Smooth muscle cell (in vitro differentiated cells): ENCODE results near the gene CRTC1. TPM values are rescaled to one million over a fixed set of nuclear protein-coding genes. Genes with fewer than 3 reads are reported as not detected.
A peak's percentile ranks its signal among the peaks of the same experiment; 100 is the strongest.

Experiments
- DNase-seq: peaks from one replicate; lab custom pipeline; 2025; ENCODE audit not compliant: unreplicated experiment; lab: John Stamatoyannopoulos, UW
- H2AFZ ChIP-seq: fragments of 200-600 bp; sonication (generic); 2 replicates; pipeline ENCODE4 v1.6.0; 2016; ENCODE audit warnings: antibody characterized with exemption, low read depth, mild to moderate bottlenecking
- H3F3A ChIP-seq: fragments of 200-600 bp; sonication (generic); 2 replicates; pipeline ENCODE4 v1.6.0; 2017; ENCODE audit warnings: antibody characterized with exemption, low read depth
- H3K27ac ChIP-seq: fragments of 200-600 bp; sonication (generic); 2 replicates; pipeline ENCODE4 v1.5.1; 2016; ENCODE audit warnings: low read depth, mild to moderate bottlenecking
- H3K27me3 ChIP-seq: fragments of 200-600 bp; sonication (generic); 2 replicates; pipeline ENCODE4 v1.6.1; 2016; ENCODE audit warnings: low read depth, mild to moderate bottlenecking
- H3K36me3 ChIP-seq: fragments of 200-600 bp; sonication (generic); 2 replicates; pipeline ENCODE4 v1.5.1; 2016; ENCODE audit warnings: low read depth
- H3K4me1 ChIP-seq: fragments of 200-600 bp; sonication (generic); 2 replicates; pipeline ENCODE4 v1.5.1; 2016; ENCODE audit warnings: low read depth
- H3K4me2 ChIP-seq: fragments of 200-600 bp; sonication (generic); 2 replicates; pipeline ENCODE4 v1.6.0; 2016; ENCODE audit warnings: mild to moderate bottlenecking
- H3K4me3 ChIP-seq: fragments of 200-600 bp; sonication (generic); 2 replicates; pipeline ENCODE4 v1.5.1; 2016; ENCODE audit warnings: mild to moderate bottlenecking
- H3K79me2 ChIP-seq: fragments of 200-600 bp; sonication (generic); 2 replicates; pipeline ENCODE4 v1.6.0; 2016; ENCODE audit warnings: low read depth, mild to moderate bottlenecking
- H3K9ac ChIP-seq: fragments of 200-600 bp; sonication (generic); 2 replicates; pipeline ENCODE4 v1.6.0; 2016; ENCODE audit warnings: low read depth
- H3K9me3 ChIP-seq: fragments of 200-600 bp; sonication (generic); replicated peaks from 2 replicates; pipeline ENCODE4 v1.5.1; 2016; ENCODE audit warnings: low read depth
- H4K20me1 ChIP-seq: fragments of 200-600 bp; sonication (generic); 2 replicates; pipeline ENCODE4 v1.6.0; 2016; ENCODE audit warnings: low read depth
- CTCF ChIP-seq: fragments of 200-600 bp; sonication (generic); IDR thresholded peaks from 2 replicates; pipeline ENCODE4 v1.5.1; 2017; ENCODE audit warnings: borderline replicate concordance, mild to moderate bottlenecking, antibody characterized with exemption; ENCODE audit not compliant: insufficient read depth, poor library complexity, severe bottlenecking
- WGBS: methylation state at CpG from one replicate; pipeline ENCODE4 v1.1.7; 2016; ENCODE audit warnings: low lambda C conversion rate; 5-methylcytosine and 5-hydroxymethylcytosine counted together
- polyA plus RNA-seq: library from polyadenylated mRNA; unstranded; fragments of >200 nt; fragmentation: Nextera tagmentation; extraction: Ambion mirVana; gene quantifications from 2 replicates; pipeline ENCODE4 v1.2.1, GENCODE V29; 2016
- total RNA-seq: library from RNA; depleted of rRNA; stranded (reverse); fragments of >200 nt; gene quantifications from 2 replicates; pipeline ENCODE4 v1.2.3, GENCODE V29; 2014

Gene CRTC1
- total and polyA plus RNA-seq, 2 experiments from 2014 or later, result 1.6 to 3.1 TPM

DNA sequence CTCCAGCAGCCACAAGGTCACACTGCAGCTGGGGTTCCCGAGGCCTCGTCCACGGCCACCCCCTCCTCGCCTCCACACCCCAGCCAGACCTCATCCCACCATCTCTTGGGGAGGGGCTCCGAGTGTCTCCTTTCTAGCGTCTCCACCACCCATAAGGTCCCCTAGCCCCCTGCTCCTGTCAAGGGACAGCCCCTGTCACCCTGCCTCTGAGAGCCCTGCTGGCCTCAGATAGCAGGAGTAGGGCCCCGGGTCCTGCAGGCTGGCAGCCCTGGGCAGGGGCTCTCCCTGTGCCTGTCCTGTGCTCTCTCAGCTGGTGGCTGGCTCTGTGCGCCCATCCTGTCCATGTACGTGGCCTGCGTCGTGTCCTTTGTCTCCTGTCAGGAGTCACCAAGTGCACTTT lies 90.6 kb downstream of the CRTC1 start:
- no peak overlapping the region for H3K4me3 ChIP-seq
- H3K9ac ChIP-seq, result no peak overlapping the region
- H3K27me3 ChIP-seq, result no peaks in the 10 kb centered on the region
- H3K79me2 ChIP-seq, result no peaks in the 10 kb centered on the region
- H3K4me2 ChIP-seq, result no peak overlapping the region
- H3K36me3 ChIP-seq, result no peaks in the 10 kb centered on the region
- no peaks in the 10 kb centered on the region for H3K9me3 ChIP-seq
- no peak overlapping the region for H3K27ac ChIP-seq
- WGBS, result 94% methylated on average over 11 of the region's 11 CpGs
- no peak for DNase-seq
- H3F3A ChIP-seq, result no peaks in the 10 kb centered on the region
- no peak overlapping the region for H2AFZ ChIP-seq
- H4K20me1 ChIP-seq, result no peaks in the 10 kb centered on the region
- TF ChIP-seq CTCF, result no peak
- no peaks in the 10 kb centered on the region for H3K4me1 ChIP-seq

DNA sequence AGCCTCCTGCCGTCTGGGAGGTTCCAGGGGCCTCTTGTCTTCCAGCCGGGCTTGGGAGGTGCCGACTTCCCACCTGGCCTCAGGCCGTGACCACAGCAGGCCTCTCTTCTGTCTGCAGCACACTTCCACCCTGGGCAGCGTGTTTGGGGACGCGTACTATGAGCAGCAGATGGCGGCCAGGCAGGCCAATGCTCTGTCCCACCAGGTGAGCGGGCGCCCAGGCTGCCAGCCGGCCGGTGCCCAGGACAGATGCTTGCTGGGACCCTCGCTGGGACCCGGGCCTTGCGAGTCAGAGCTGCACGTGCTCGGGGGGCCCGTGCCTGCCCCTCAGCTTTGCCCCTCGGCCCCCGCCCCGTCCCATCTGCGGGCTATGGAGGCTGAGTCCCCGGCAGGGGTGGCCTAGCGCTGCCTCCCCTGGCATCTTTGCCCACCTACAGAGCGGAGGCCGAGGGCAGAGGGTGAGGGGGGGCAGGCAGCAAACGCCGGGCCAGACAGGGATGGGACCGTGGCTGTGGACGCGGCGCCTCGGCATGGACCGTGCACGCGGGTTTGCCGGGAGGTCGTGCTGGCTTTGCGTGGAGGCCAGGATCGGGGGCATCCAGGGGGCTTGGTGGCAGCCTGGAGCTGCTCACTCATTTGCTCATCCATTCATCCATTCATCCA lies 91.4 kb downstream of the CRTC1 start:
- TF ChIP-seq CTCF, result no peak
- no peak overlapping the region for H2AFZ ChIP-seq
- WGBS, result 96% methylated on average over 36 of the region's 40 CpGs
- no peak overlapping the region for H3K4me2 ChIP-seq
- no peak overlapping the region for H3K27ac ChIP-seq
- H3K36me3 ChIP-seq, result no peaks in the 10 kb centered on the region
- H3K9me3 ChIP-seq, result no peaks in the 10 kb centered on the region
- H3K79me2 ChIP-seq, result no peaks in the 10 kb centered on the region
- H3F3A ChIP-seq, result no peaks in the 10 kb centered on the region
- H3K9ac ChIP-seq, result no peak overlapping the region
- H4K20me1 ChIP-seq, result no peaks in the 10 kb centered on the region
- no peaks in the 10 kb centered on the region for H3K4me1 ChIP-seq
- no peak overlapping the region for H3K4me3 ChIP-seq
- no peak for DNase-seq
- no peaks in the 10 kb centered on the region for H3K27me3 ChIP-seq

DNA sequence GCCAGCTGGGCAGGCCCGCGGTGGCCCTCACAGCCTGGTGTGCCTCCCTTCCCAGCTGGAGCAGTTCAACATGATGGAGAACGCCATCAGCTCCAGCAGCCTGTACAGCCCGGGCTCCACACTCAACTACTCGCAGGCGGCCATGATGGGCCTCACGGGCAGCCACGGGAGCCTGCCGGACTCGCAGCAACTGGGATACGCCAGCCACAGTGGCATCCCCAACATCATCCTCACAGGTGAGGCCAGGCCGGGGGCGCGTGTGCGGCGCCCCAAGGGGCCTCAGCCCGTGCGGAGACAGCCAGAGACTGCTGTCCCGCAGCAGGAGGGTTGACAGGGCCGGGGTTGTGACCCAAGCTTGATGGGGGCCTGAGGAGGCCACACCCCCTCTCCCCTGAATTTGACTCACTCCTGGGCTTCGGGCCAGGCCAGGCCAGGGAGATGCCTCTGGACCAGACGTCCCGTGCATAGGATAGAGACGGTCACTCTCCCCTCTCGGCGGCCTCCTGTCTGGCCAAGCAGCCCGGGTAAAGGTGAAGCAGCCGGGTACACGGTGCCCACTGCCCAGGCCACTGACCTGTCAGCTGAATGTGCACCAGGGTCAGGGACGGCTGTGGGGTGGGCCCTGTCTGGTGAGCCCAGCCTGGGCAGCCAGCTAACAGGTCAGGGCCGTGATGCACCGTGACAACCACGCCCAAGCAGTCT lies 92.3 kb downstream of the CRTC1 start:
- Histone ChIP-seq H3K4me3 (no peak overlapping the region), H3K9ac (no peak overlapping the region), H3K27ac (no peak overlapping the region), H3K27me3 (no peaks in the 10 kb centered on the region), H3K79me2 (no peaks in the 10 kb centered on the region), H2AFZ (no peak overlapping the region), H3K9me3 (no peaks in the 10 kb centered on the region), H4K20me1 (no peaks in the 10 kb centered on the region), H3K36me3 (no peaks in the 10 kb centered on the region), H3K4me2 (peak overlapping the region; percentile 54), H3K4me1 (no peaks in the 10 kb centered on the region), H3F3A (no peaks in the 10 kb centered on the region)
- WGBS, result 85% methylated on average over 33 of the region's 33 CpGs
- no peak for TF ChIP-seq CTCF
- no peak for DNase-seq

- H3K4me2 ChIP-seq, result peak overlapping the region; percentile 54
- H3K4me1 ChIP-seq, result no peaks in the 10 kb centered on the region
- 40% methylated on average over 8 of the region's 8 CpGs for WGBS
- no peak overlapping the region for H3K9ac ChIP-seq
- H2AFZ ChIP-seq, result no peak overlapping the region
- no peaks in the 10 kb centered on the region for H3K79me2 ChIP-seq
- peak; percentile 25 for TF ChIP-seq CTCF
- H3K4me3 ChIP-seq, result no peak overlapping the region
- no peaks in the 10 kb centered on the region for H3K9me3 ChIP-seq
- no peaks in the 10 kb centered on the region for H3K36me3 ChIP-seq
- no peak for DNase-seq
- H3K27me3 ChIP-seq, result no peaks in the 10 kb centered on the region
- no peak overlapping the region for H3K27ac ChIP-seq
- H3F3A ChIP-seq, result no peaks in the 10 kb centered on the region
- H4K20me1 ChIP-seq, result no peaks in the 10 kb centered on the region
These were observed 92.8 kb downstream of the CRTC1 start for GRCh38 chr19:18776288-18776594.
